HG02870 (cell line): ENCODE results near the gene HSCB.
"Not testable (repeated sequence)": the region's sequence is repeated elsewhere in the genome, so short reads cannot be mapped to it uniquely, and the experiment has no call there.

Experiments used
- ATAC-seq: cut with Tn5 transposase; IDR thresholded peaks from one replicate; pipeline ENCODE4 v1.9.1; 2021; ENCODE audit warnings: mild to moderate bottlenecking, moderate library complexity; ENCODE audit not compliant: unreplicated experiment

The HSCB gene

GRCh38 chr22:28738876-28739275, 3.0 kb upstream of the HSCB start:
- ATAC-seq, result not testable (repeated sequence)

- ATAC-seq, result no peak
Observed at GRCh38 chr22:28741200-28741784, 547 bp upstream of the HSCB start.

- ATAC-seq, result no peak
Observed at GRCh38 chr22:28742562-28742962, 723 bp downstream of the HSCB start.

- no peak for ATAC-seq
Observed at GRCh38 chr22:28743852-28744251, 2.0 kb downstream of the HSCB start.

- no peak for ATAC-seq
Observed at GRCh38 chr22:28750471-28750881, 8.6 kb downstream of the HSCB start.

GRCh38 chr22:28754512-28754911, 12.7 kb downstream of the HSCB start:
- not testable (repeated sequence) for ATAC-seq

GRCh38 chr22:28759861-28760560, 18.2 kb downstream of the HSCB start:
- ATAC-seq, result no peak

- ATAC-seq, result no peak
Observed at GRCh38 chr22:28761449-28761755, 19.6 kb downstream of the HSCB start.

GRCh38 chr22:28762000-28762399, 20.2 kb downstream of the HSCB start:
- not testable (repeated sequence) for ATAC-seq

- no peak for ATAC-seq
Observed at GRCh38 chr22:28766628-28767027, 24.8 kb downstream of the HSCB start.

- no peak for ATAC-seq
Observed at GRCh38 chr22:28768701-28769393, 27.0 kb downstream of the HSCB start.

- no peak for ATAC-seq
Observed at GRCh38 chr22:28769394-28770085, 27.7 kb downstream of the HSCB start.

GRCh38 chr22:28771195-28771791, 29.5 kb downstream of the HSCB start:
- no peak for ATAC-seq

GRCh38 chr22:28772633-28773460, 31.0 kb downstream of the HSCB start, which contains the start of gene CCDC117:
TSS of gene CCDC117 (plus strand) at chr22:28772695. CDS start at chr22:28772850, 155 bp downstream.
- peak; percentile 87 for ATAC-seq

- peak; percentile 25 for ATAC-seq
Observed at GRCh38 chr22:28773461-28773867, 31.6 kb downstream of the HSCB start.

GRCh38 chr22:28774378-28774777, 32.5 kb downstream of the HSCB start:
- no peak for ATAC-seq

GRCh38 chr22:28779833-28780232, 38.0 kb downstream of the HSCB start:
- no peak for ATAC-seq

GRCh38 chr22:28780296-28780695, 38.5 kb downstream of the HSCB start:
- no peak for ATAC-seq

- ATAC-seq, result no peak
Observed at GRCh38 chr22:28783786-28784671, 42.2 kb downstream of the HSCB start.
